Natural killer cell (primary cell): Measurements from ENCODE around the gene MISP. TPM values are rescaled to one million over a fixed set of nuclear protein-coding genes. Genes with fewer than 3 reads are reported as not detected.

Experiments
- ATAC-seq, 3 donors: fragments of 150-1000 bp in 2 of 3; fragments of 200-7000 bp in 1 of 3; cut with Tn5 transposase; 1 replicate in 1 of 3; 2 replicates in 2 of 3; pipeline ENCODE4 v1.10.0; 2021; ENCODE audit warnings: mild to moderate bottlenecking in 2 of 3, moderate library complexity in 2 of 3
- DNase-seq, 2 donors: peaks; one replicate each; pipeline versions ENCODE4 v3.0.0 to v3.0.0-alpha.2; 2013 to 2021; ENCODE audit warnings: mixed read lengths in 1 of 2
- H3K27ac ChIP-seq: one replicate; pipeline ENCODE4 v1.5.1; 2013; ENCODE audit warnings: mild to moderate bottlenecking, low read length
- H3K27me3 ChIP-seq: one replicate; pipeline ENCODE4 v1.6.1; 2013; ENCODE audit warnings: low read length; ENCODE audit not compliant: control insufficient read depth, insufficient read depth
- H3K36me3 ChIP-seq: one replicate; pipeline ENCODE4 v1.6.1; 2013; ENCODE audit warnings: low read length; ENCODE audit not compliant: control insufficient read depth, insufficient read depth
- H3K4me1 ChIP-seq: one replicate; pipeline ENCODE4 v1.6.1; 2013; ENCODE audit warnings: low read length; ENCODE audit not compliant: control insufficient read depth, insufficient read depth
- H3K4me3 ChIP-seq: one replicate; pipeline ENCODE4 v1.5.1; 2013; ENCODE audit warnings: low read length
- H3K9me3 ChIP-seq: one replicate; pipeline ENCODE4 v1.6.1; 2013; ENCODE audit warnings: low read length; ENCODE audit not compliant: control insufficient read depth, insufficient read depth
- H3K27ac Mint-ChIP-seq, 2 donors: one replicate each; pipeline ENCODE4 v1.8.0; 2022; ENCODE audit warnings: mild to moderate bottlenecking in 2 of 2, mixed read lengths in 2 of 2, moderate library complexity in 1 of 2
- H3K27me3 Mint-ChIP-seq, 2 donors: one replicate each; pipeline ENCODE4 v1.8.0; 2022; ENCODE audit warnings: low read depth in 2 of 2, mixed read lengths in 2 of 2
- H3K36me3 Mint-ChIP-seq: one replicate; pipeline ENCODE4 v1.8.0; 2022; ENCODE audit warnings: mixed read lengths
- H3K4me1 Mint-ChIP-seq, 2 donors: one replicate each; pipeline ENCODE4 v1.8.0; 2022; ENCODE audit warnings: mixed read lengths in 2 of 2
- H3K4me3 Mint-ChIP-seq: one replicate; pipeline ENCODE4 v1.8.0; 2022; ENCODE audit warnings: mild to moderate bottlenecking, moderate library complexity, mixed read lengths
- H3K9me3 Mint-ChIP-seq, 2 donors: one replicate each; pipeline ENCODE4 v1.8.0; 2022; ENCODE audit warnings: mixed read lengths in 2 of 2
- CTCF ChIP-seq: fragments of 200-600 bp; IDR thresholded peaks from one replicate; pipeline ENCODE4 v1.8.0; 2022; ENCODE audit warnings: antibody characterized with exemption
- WGBS: methylation state at CpG from one replicate; pipeline ENCODE4 v1.1.7; 2013; ENCODE audit warnings: missing lambda C conversion rate; ENCODE audit not compliant: insufficient coverage; 5-methylcytosine and 5-hydroxymethylcytosine counted together
- intact Hi-C: fragments of 100-400 bp; cut with micrococcal nuclease; formaldehyde crosslinking; loops from one replicate; pipeline ENCODE4 v1.14.2; 2022
- total RNA-seq, 4 donors: library from RNA; stranded (reverse); fragments of 120-200 nt in 1 of 4; gene quantifications; one replicate each; pipeline versions ENCODE4 v1.2.3 to v1.2.4, GENCODE V29; 2013 to 2022

MISP gene
- total RNA-seq, 3 donors from 2014 or later (not counting 1 experiment from before 2014, with no cell fraction given) = not detected

- Mint-ChIP-seq H3K27me3 (no peaks in the 10 kb centered on the region), H3K36me3 (no peaks in the 10 kb centered on the region), H3K4me1 (peaks cover 0 to 8% of the 10 kb centered on the region in 2 donors), H3K27ac (no peak overlapping the region), H3K4me3 (no peak overlapping the region), H3K9me3 (no peaks in the 10 kb centered on the region)
- no peak for TF ChIP-seq CTCF
- intact Hi-C loops = no loop called here
- Histone ChIP-seq H3K27me3 (no peaks in the 10 kb centered on the region), H3K4me3 (no peak overlapping the region), H3K9me3 (no peaks in the 10 kb centered on the region), H3K4me1 (peaks cover 4% of the 10 kb centered on the region), H3K36me3 (no peaks in the 10 kb centered on the region), H3K27ac (no peak overlapping the region)
- DNase-seq (no peak), ATAC-seq (no peak)
- WGBS = 93% methylated on average over 16 of the region's 16 CpGs
Observed at GRCh38 chr19:787536-787935, 36.6 kb downstream of the MISP start.

- peaks cover 4% of the 10 kb centered on the region for H3K4me1 ChIP-seq
- no peaks in the 10 kb centered on the region for H3K9me3 ChIP-seq
- H3K4me3 Mint-ChIP-seq = no peak overlapping the region
- no peak overlapping the region for H3K27ac Mint-ChIP-seq
- no peak for TF ChIP-seq CTCF
- no peak overlapping the region for H3K4me3 ChIP-seq
- intact Hi-C loops = no loop called here
- no peaks in the 10 kb centered on the region for H3K27me3 ChIP-seq
- WGBS = 85% methylated on average over 11 of the region's 11 CpGs
- H3K4me1 Mint-ChIP-seq = peaks cover 0 to 8% of the 10 kb centered on the region in 2 donors
- no peaks in the 10 kb centered on the region for H3K36me3 ChIP-seq
- no peak for ATAC-seq
- H3K9me3 Mint-ChIP-seq = no peaks in the 10 kb centered on the region
- H3K36me3 Mint-ChIP-seq = no peaks in the 10 kb centered on the region
- no peak overlapping the region for H3K27ac ChIP-seq
- DNase-seq = no peak
- no peaks in the 10 kb centered on the region for H3K27me3 Mint-ChIP-seq
Observed at GRCh38 chr19:788686-788982, 37.7 kb downstream of the MISP start.

- no peak overlapping the region for H3K4me3 ChIP-seq
- 66% methylated on average over 33 of the region's 33 CpGs for WGBS
- no peak overlapping the region for H3K27ac ChIP-seq
Observed at GRCh38 chr19:788983-789700, 38.2 kb downstream of the MISP start.

More at GRCh38 chr19:788983-789700, 38.2 kb downstream of the MISP start:
- Mint-ChIP-seq H3K27me3 (no peaks in the 10 kb centered on the region), H3K27ac (no peak overlapping the region), H3K4me1 (peaks cover 0 to 8% of the 10 kb centered on the region in 2 donors), H3K4me3 (no peak overlapping the region), H3K9me3 (no peaks in the 10 kb centered on the region), H3K36me3 (no peaks in the 10 kb centered on the region)
- Histone ChIP-seq H3K4me1 (peaks cover 4% of the 10 kb centered on the region), H3K9me3 (no peaks in the 10 kb centered on the region), H3K27me3 (no peaks in the 10 kb centered on the region), H3K36me3 (no peaks in the 10 kb centered on the region)
- intact Hi-C loops = no loop called here
- DNase-seq (peak in 1 of 2 donors; percentile 24), ATAC-seq (no peak)
- no peak for TF ChIP-seq CTCF
